GM13976 (cell line): ENCODE data around the gene SLC6A17.

ENCODE experiments used
- DNase-seq: peaks from one replicate; pipeline ENCODE4 v3.0.0; 2012; ENCODE audit warnings: low spot score
- CTCF ChIP-seq: IDR thresholded peaks from 2 replicates; pipeline ENCODE4 v1.5.1; 2012; ENCODE audit warnings: borderline replicate concordance, mild to moderate bottlenecking; ENCODE audit not compliant: insufficient read depth; ENCODE audit errors: extremely low read depth, missing control alignments, control extremely low read depth
- in situ Hi-C: fragments of 300-500 bp; cut with MboI; formaldehyde crosslinking; loops from one replicate; pipeline ENCODE4 v1.12.0; 2022; ENCODE audit warnings: low sequenced_read_pairs, mixed read lengths, inconsistent platforms; ENCODE audit not compliant: unreplicated experiment

SLC6A17 gene

GRCh38 chr1:110159168-110159567 lies 8.9 kb downstream of the SLC6A17 start:
- in situ Hi-C loops, result no loop called here
- no peak for DNase-seq
- no peak for TF ChIP-seq CTCF

GRCh38 chr1:110160538-110161100 lies 10.3 kb downstream of the SLC6A17 start:
- no peak for TF ChIP-seq CTCF
- in situ Hi-C loops, result no loop called here
- DNase-seq, result no peak

- no peak for DNase-seq
- in situ Hi-C loops, result no loop called here
- no peak for TF ChIP-seq CTCF
Observed at GRCh38 chr1:110161165-110161564, 10.9 kb downstream of the SLC6A17 start.

- no peak for DNase-seq
- no peak for TF ChIP-seq CTCF
- in situ Hi-C loops, result no loop called here
Observed at GRCh38 chr1:110161849-110162248, 11.6 kb downstream of the SLC6A17 start.

GRCh38 chr1:110163591-110163990 lies 13.3 kb downstream of the SLC6A17 start:
- TF ChIP-seq CTCF, result no peak
- in situ Hi-C loops, result no loop called here
- no peak for DNase-seq

GRCh38 chr1:110164725-110165350 lies 14.5 kb downstream of the SLC6A17 start:
- in situ Hi-C loops, result no loop called here
- no peak for TF ChIP-seq CTCF
- DNase-seq, result no peak
